NCI-H226 (cell line): ENCODE measurements around the gene SBNO2.
A peak's percentile ranks its signal among the peaks of the same experiment; 100 is the strongest.

Experiments
- DNase-seq: peaks from one replicate; pipeline ENCODE4 v3.0.0-alpha.2; 2015

The SBNO2 gene

DNA sequence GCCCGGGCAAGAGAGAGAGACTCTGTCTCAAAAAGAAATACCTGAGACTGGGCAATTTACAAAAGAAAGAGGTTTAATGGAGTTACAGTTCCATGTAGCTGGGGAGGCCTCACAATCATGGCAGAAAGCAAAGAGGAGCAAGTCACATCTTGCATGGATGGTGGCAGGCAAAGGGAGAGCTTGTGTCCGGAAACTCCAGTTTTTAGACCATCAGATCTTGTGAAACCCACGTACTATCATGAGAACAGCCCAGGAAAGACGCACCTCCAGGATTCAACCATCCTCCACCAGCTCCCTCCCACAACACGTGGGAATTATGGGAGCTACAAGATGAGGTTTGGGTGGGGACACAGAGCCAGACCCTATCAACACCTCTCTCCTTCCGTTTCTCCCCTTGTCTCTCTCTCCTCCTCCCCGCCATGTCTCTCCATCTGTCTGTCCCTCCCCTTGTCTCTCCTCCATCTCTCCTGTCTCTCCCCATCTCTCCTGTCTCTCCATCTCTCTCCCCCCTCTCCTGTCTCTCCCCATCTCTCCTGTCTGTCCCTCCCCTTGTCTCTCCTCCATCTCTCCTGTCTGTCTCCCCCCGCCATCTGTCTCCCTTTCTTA is 88.9 kb downstream of the SBNO2 start:
- DNase-seq: no peak

DNA sequence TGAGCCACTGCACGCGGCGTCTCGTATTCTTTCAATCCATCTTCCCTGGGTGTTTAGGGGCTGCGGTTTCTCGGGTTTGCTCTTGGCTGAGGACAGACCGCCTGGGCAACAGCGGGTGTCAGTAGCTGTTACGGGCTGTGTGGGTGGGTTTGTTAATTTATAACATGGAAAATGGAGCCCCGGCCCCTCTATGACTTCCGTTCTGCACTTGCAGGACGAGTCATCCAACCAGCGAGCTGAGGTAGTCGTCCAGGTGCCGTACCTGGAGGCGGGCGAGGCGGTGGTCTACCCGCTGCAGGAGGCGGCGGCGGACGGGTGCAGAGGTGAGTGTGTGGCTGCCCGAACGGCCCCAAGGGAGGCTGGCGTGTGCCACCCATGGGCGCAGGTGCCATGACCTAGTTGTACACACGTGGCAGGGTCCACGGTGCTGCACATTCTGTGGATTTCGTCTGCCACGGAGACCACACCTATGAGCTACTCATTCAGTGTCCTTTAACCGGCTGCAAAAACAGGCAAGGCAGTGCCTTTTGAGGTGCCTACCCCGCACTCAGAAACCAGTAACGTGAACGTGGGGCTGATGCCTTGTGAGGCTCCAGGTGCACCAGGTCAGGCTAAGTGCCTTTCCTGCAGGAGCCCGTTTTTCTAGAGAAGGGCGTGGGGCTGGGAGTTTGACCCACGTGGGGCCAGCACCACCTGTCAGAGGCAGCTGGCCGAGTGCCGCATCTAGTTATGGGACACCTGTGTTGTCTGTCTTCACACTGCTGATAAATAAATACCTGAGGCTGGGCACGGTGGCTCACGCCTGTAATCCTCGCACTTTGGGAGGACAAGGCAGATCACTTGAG is 89.8 kb downstream of the SBNO2 start:
- DNase-seq: no peak

DNA sequence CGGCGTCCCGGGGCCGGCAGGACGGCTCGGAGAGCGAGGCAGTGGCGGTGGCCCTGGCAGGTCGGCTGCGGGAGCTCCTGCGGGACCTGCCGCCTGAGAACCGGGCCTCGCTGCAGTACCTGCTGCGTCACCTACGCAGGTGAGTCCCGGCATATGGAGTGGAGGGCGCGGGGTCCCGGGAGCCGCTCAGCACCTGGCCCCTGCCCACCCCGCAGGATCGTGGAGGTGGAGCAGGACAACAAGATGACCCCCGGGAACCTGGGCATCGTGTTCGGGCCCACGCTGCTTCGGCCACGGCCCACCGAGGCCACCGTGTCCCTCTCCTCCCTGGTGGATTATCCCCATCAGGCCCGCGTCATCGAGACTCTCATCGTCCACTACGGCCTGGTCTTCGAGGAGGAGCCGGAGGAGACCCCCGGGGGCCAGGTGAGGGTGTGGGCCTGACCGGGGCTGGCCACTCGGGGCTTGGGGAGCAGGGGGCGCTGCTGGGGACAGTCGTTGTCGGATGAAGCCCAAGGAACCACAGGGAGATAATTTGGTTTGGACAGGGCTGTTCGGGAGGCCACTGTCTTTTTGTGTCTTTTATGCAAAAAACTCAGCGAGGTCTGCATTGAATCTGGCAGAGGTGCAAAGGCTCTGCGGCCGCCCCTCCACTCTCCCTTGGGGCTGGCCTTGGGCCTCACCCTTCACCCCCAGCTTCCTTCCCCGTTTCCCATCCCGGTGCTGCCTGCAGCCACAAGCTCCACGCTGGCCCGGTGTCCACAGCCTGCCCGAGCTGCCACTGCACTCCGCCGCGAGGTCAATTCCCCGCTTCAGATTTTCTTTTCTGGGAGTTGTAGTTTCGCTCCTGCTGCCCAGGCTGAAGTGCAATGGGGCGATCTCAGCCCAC is 90.9 kb downstream of the SBNO2 start:
- DNase-seq: no peak

DNA sequence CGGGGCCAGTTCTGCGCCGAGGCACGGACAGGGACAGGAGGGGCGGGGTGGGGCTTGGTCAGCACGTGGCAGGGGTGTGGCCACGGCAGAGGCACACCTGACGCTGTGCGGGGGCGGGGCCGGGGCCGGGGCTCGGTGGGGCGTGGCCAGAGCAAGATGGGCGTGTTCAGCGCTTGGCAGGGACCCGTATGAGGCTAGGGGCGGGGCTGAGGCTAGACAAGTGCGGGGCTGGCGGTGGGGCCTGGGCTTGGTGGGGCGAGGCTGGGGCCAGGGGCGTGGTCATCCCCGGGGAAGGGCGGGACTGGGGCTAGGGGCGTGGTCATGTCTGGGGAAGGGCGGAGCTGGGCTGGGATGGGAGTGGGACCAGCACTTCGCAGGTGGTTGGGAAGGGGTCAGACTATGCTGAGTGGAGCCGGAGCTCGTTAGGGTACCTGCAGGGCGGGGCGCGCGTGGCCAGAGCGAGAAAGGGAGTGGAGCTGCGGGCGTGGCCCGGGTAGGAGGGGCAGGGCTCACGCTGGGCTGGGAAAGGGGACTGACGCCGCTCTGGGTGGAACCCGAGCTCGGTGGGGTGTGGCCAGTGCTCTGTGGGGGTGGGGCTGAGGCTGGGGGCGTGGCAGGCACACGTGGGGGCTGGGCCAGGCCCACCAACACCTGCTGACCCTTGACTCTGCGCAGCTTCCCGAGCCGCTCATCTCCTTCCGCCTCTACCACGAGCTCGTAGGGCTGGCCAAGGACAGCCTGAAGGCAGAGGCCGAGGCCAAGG is 91.7 kb downstream of the SBNO2 start:
- DNase-seq: peak; percentile 66

DNA sequence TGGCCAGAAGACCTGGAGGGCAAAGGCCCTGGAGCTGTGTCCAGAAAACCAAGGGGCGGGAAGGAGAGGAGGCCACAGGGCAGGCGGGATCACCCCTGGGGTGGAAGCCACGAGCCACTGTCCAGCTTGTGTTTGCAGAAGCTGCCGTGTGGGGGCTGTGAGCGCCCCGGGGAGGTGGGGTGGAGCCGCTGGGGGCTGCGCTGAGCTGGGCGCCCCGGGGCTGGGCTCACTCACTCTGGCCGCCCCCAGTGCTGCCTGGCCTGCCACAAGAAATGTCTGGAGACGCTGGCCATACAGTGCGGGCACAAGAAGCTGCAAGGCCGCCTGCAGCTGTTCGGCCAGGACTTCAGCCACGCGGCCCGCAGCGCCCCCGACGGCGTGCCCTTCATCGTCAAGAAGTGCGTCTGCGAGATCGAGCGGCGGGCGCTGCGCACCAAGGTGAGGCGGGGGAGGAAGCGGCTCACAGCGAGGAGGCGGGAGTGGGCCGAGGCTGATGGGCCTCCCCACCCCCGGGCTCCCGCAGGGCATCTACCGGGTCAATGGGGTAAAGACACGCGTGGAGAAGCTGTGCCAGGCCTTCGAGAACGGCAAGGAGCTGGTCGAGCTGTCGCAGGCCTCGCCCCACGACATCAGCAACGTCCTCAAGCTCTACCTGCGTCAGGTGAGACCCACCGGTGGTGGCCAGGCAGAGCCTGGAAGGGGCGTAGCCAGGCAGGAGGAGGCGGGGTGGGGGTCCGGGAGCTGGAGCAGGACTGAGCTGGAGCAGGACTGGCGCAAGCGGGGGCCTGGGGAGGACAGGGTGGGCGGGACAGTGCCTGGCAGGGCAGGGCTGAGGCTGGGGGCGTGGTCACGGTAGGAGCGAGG is 92.5 kb downstream of the SBNO2 start:
- no peak for DNase-seq

DNA sequence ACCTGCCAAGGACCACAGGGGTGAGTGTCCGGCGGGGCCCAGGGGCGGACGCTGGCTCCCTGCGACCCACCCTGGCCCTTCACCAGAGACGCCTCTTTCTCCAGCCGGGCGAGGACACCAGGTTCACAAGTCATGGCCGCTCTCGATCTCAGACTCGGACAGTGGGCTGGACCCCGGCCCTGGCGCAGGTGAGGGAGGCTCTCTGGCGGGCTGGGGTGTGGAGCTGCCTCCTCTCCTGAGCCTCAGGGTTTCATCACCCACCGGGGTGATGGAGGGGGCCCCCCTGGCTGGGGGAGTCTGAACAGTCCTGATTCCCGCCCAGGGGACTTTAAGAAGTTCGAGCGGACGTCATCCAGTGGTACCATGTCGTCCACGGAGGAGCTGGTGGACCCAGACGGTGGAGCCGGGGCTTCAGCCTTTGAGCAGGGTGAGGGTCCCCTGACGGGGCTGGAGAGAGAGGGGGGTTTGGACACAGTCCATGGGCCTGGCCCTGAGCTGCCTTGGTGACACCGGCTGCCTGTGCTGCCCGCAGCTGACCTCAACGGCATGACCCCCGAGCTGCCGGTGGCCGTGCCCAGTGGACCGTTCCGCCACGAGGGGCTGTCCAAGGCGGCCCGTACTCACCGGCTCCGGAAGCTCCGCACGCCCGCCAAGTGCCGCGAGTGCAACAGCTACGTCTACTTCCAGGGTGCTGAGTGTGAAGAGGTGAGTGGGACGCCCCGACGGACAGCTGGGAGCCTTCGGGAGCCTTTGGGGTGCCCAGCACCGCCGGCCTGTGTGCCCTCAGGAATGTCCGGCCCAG is 93.5 kb downstream of the SBNO2 start:
- DNase-seq: no peak

DNA sequence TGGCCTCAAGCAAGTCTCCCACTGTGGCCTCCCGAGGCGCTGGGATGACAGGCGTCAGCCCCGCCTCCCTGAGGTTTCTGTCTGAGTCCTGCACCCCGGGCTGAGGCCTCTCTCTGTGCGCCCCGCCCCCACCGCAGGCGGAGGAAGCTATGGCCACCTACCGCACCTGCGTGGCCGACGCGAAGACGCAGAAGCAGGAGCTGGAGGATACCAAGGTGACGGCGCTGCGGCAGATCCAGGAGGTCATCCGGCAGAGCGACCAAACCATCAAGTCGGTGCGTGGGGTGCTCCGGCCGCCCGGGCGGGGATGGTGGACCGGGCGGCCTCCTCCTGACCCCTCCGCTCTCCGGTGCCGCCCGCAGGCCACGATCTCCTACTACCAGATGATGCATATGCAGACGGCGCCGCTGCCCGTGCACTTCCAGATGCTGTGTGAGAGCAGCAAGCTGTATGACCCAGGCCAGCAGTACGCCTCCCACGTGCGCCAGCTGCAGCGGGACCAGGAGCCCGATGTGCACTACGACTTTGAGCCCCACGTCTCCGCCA is 94.4 kb downstream of the SBNO2 start:
- no peak for DNase-seq

DNA sequence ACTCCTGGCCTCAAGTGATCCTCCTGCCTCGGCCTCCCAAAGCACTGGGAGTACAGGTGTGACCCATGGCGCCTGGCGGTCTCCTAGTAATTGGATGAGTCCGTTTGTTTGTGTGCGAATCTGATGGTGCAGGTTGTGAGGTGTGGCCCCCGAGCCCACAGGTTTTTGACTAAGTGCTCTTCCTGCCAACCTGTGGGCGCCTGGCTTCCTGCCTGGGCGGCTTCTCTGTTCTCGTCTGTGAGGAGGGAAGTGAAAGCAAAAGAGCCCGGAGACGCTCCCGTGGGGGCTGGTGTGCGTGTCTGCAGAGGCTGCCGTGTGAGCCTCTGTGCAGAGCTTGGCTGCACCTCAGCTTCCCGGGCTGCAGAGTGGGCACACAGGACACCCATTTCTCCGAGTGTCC is 97.1 kb downstream of the SBNO2 start:
- DNase-seq: no peak

DNA sequence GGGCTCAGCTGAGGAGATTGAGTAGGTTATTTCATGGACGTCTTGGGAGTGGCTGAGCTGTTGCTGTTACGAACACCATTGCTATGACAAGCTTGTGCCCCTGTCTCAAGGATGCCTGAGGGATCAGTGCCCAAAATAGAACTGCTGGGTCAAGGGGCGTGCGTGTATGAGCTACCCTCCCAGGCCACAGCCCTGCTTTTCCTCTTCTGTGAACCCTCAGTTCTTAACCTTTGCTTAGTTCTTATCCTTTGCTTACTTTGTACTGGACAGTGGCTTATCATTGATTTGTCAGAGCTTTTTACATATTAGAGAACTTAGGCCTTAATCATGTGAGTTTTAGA is 98.1 kb downstream of the SBNO2 start:
- DNase-seq: no peak

DNA sequence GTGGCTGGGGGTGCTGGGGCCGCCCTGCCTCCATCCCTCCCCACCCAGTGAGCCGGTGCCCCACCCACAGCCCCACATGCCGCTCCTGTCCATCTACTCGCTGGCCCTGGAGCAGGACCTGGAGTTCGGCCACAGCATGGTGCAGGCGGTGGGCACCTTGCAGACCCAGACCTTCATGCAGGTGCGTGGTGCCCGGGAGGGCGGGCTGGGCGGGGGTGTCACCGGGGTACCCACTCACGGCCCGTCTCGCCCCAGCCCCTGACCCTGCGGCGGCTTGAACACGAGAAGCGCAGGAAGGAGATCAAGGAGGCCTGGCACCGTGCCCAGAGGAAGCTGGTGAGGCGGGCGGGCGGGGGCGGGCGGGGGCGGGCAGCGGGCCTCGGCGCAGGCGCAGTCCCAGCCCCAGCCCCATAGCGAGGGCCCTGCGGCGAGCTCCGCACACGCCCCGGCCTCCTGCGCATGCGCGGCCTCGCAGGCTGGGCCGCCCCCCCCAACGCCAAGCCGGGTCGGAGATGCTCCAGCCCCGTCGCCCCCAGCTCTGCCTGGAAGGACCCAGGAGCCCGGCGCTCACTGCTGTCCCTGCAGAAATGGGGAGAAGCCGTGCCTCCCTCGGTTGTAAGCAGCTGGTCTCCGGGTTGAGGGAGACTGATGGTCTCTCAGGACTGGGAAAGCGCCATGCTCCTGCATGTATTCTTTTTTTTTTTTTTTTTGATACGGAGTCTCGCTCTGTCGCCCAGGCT is 99.4 kb downstream of the SBNO2 start:
- DNase-seq: no peak

DNA sequence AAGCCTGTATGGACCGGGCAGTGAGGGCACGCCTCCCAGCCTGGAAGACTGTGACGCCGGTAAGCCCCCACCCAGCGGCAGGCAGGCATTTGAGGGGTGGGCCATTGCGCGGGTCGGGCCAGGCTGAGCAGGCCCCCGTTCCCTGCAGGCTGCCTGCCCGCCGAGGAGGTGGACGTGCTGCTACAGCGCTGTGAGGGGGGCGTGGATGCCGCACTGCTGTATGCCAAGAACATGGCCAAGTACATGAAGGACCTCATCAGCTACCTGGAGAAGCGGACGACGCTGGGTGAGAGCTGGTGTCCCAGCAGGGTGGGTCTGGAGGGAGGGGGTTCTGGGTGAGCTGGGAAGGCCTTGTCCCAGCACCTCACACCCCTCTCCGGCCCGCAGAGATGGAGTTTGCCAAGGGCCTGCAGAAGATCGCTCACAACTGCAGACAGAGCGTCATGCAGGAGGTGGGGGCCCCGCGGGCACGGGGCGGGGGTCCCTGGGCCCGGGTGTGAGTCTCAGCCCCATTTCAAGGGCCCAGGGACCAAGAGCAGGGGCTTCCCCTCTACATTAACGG is 100.0 kb downstream of the SBNO2 start:
- DNase-seq: no peak

DNA sequence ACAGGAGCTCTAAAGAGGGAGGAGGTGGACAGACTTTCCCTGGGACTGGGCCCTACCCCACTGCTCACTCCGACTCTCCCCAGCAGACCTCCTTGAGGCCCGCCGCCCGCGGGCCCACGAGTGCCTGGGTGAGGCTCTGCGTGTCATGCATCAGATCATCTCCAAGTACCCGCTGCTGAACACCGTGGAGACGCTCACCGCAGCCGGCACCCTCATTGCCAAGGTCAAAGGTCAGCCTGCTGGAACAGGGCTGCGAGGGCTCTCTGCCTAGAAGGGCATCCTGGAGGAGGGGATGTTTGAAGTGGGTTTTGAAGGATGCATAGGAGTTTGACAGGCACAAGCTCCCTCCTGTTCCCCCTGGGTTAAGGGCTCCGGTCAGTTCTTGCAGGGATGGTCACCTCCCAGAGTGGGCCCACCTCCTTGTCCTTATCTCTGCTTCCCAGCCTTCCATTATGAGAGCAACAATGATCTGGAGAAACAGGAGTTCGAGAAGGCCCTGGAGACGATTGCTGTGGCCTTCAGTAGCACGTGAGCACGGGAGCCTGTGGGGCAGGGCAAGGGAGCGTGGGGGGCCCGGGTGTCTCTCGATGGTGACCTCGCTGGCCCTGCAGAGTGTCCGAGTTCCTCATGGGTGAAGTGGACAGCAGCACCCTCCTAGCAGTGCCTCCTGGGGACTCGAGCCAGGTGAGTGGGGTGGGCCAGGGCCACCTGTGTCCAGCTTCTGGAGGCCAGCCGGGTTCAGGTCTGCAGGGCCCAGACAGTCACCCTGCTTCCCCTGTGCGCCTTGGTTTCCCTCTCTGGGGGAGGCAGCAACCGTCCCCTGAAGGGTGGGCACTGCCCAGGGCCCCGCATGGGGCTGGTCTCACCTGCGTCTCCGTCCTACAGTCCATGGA is 100.8 kb downstream of the SBNO2 start:
- DNase-seq: no peak

DNA sequence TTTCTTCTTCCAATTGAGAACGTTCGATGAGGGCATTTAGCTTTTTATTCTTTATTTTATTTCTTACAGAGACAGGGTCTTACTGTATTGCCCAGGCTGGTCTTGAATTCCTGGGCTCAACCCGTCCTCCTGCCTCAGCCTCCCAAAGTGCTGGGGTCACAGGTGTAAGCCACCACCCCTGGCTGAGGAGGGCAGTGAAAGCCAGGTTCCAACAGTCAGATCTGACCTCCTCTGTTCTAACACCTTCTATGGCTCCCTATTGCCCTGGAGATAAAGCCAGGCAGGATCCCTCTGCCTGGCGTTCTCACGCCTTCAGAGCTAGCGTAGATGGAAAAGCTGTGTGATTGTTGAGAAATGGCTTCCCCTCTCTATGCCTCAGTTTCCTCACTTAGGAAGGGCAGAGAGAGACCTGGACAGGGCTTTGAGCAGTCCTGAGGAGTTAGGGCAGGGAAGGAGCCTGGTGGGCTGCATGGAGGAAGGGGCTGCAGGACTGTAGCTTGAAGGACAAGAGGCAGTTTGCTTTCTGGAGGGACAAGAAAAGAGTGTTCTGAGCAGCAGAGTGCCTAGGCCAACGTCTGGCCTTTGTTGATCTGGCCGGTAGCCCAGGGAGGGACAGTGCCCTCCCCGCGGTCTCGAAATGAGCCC is 101.6 kb downstream of the SBNO2 start:
- no peak for DNase-seq

DNA sequence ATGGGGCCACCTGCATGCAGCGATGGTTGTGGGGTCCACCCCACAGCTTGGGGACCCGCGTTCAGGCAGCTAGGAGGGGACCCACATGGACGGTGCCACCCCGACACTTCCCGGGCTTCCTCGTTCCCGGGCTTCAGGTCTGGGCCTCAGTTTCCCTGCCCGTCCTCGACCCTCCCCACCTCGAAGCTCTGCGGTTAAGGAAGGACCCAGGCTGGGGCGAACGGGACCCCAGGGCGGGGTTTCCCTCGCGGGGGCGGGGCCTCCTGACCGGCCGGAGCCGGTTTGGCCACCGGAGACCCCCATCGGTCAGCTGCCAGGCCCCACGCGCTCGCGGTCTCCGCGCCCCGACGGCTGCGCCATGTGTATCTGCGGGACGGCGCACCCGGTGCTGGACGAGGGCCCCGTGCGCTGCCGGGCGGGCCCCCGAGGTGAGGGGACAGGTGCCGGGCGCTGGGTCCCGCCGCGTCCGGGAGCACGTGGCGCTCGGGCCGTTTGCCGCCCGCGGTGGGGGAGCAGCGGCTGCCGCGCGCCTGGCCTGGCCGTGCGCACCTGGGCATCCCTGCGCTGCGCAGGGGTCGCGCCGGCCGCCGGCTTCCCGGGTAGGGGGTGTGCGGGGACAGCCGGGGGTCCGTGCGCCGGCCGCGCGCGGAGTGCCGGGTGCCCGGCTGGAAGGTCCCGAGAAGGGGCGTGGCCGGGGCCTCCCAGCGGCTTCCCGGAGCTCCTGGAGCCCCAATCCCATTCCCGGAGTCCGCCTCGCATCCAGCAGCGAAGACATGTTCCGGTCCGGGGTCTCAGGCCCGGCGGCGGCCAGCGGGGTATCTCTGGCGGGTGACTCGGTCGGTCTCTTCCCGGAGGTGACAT is 102.9 kb downstream of the SBNO2 start:
- DNase-seq: no peak

DNA sequence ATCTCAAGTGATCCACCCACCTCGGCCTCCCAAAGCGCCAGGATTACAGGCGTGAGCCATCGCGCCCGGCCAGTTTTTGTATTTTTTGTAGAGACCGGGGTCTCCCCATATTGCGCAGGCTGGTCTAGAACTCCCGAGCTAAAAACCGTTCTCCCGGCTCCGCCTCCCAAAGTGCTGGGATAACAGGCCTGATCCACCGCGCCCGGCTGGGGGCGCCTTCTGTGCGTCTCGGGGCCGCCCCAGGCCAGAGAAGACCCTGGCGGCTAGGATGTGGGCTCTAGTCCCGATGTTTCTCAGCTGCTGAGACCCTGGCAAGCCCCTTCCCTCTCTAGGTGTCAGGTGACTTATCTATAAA is 103.5 kb downstream of the SBNO2 start:
- DNase-seq: no peak

DNA sequence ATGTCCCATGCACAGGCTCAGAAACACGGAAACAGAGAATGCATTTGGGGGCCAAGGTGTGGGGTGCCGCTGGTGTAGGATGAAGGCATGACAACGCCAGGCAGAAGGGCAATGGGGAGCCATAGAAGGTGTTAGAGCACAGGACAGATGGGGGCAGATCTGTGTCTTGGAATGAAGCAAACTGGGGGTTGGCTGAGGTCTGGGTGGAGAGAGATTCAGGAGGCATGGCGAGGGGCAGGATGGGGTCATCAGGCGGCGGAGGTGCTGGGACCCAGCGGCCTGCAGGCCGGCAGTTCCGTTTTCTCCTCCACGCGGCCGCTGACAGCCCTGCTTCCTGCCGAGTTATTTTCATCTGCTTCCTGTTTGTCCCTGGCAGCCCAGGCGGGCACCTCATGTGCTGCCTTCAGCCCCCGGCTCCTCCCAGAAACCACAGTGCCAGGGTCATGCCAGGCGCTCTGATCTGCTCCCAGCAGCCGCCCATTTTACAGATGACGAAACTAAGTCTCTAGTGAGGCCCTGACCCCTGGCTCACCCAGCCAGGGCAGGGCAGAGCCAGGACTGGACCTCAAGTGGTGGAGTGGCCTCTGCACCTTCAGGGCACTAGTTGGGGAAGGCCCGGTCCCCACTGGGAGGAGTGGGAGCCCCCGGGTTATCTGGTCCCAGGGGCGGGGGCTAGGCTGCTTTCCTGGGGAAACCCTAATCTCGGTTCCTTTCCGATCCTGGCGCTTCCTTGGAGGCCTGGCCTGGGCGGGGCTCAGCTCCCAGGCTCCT is 104.9 kb downstream of the SBNO2 start:
- DNase-seq: no peak
